ENCODE results near the gene CCDC117.
"Not testable (repeated sequence)": the region's sequence is repeated elsewhere in the genome, so short reads cannot be mapped to it uniquely, and the experiment has no call there.

CCDC117 gene

GRCh38 chr22:28820885-28821284 lies 48.4 kb downstream of the CCDC117 start:
- no peak for DNase-seq
- intact Hi-C loops (cut with DNase I): no loop called here

DNA sequence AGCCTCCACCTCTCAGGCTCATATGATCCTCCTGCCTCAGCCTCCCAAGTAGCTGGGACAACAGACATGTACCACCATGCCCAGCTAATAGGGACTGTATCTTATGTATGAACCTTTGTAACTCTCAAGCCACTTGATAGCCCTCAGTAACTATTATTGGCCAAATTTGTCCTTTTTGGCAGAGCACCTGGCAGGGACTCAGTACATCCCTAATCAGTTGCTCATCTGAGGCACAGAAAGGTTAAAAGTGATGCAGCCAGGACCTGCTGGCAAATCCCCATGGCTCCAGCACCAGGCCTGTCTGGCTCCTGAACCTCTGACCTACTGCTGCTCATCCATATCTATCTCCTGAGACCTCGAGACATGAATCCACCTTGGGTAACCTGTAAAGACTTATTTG lies 49.0 kb downstream of the CCDC117 start:
- intact Hi-C loops (cut with DNase I): no loop called here

DNA sequence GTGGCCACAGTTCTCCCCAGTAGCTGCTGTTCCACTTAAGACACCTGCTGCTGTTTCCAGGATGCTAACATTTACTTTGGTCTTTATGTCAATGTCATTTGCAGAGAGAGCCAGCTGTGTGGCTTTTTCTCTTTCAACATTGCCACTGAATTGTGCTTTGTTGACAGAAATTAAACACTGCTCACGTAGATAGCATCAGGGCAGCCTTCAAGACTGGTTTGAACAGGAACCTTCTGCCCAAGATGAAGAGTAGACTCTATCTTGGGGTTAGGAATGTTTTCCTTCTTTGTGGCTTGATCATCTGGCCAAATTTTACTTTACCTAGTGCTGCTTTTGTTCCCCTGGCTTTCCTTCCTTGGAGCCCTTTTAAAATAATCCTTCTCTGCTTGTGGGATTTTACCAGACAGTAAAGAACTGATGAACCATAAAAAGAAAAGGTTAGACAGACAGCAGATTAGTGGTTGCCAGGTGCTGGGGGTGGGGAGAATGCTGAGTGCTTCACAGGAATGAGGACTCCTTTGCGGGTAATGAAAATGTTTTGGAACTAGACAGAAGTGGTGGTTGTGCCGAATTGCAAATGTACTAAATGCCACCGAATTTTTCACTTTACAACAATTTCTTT lies 50.5 kb downstream of the CCDC117 start:
- peak in 2 of 42 donors; percentile 13 for DNase-seq
- intact Hi-C loops (cut with DNase I): no loop called here

More for the DNA sequence above, 49.0 kb downstream of the CCDC117 start:
- DNase-seq: no peak

GRCh38 chr22:28824455-28824854 lies 52.0 kb downstream of the CCDC117 start:
- DNase-seq; intact Hi-C loops (cut with DNase I): not testable (repeated sequence)

DNA sequence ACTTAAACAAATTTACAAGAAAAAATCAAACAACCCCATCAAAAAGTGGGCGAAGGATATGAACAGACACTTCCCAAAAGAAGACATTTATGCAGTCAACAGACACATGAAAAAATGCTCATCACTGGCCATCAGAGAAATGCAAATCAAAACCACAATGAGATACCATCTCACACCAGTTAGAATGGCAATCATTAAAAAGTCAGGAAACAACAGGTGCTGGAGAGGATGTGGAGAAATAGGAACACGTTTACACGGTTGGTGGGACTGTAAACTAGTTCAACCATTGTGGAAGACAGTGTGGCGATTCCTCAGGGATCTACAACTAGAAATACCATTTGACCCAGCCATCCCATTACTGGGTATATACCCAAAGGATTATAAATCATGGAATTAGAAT lies 53.9 kb downstream of the CCDC117 start:
- DNase-seq; intact Hi-C loops (cut with DNase I): not testable (repeated sequence)

- intact Hi-C loops (cut with DNase I): no loop called here
- no peak for DNase-seq
These were observed 54.4 kb downstream of the CCDC117 start for GRCh38 chr22:28826921-28827320.

GRCh38 chr22:28829358-28830181 lies 57.1 kb downstream of the CCDC117 start:
- intact Hi-C loops (cut with DNase I): loop anchor here (5.0 to 10.0 kb wide), 2 partner anchors 227 to 785 kb away; no protein-coding TSS in a partner anchor
- peak; percentile 46 to 92 (median 80) for DNase-seq

DNA sequence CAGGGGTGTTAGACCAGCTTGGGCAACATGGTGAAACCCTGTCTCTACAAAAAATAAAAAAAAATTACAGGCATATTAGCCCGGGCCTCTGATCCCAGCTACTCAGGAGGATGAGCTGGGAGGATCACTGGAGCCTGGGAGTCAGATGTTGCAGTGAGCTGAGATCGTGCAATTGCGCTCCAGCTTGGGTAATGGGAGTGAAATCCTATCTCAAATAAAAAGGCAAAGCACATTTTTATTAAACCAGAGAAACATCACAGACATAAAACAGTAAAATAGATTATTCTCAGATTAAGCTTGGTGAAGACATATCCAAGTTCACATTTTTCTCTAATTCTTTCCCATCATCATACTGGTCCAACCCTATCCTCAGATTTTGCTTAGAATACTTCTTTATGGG lies 57.9 kb downstream of the CCDC117 start:
- intact Hi-C loops (cut with DNase I): loop anchor here (5.0 to 10.0 kb wide), 2 partner anchors 228 to 786 kb away; no protein-coding TSS in a partner anchor
- DNase-seq: no peak

- intact Hi-C loops (cut with DNase I): loop anchor here (5.0 to 10.0 kb wide), 2 partner anchors 229 to 787 kb away; no protein-coding TSS in a partner anchor
- DNase-seq: no peak
These were observed 58.9 kb downstream of the CCDC117 start for GRCh38 chr22:28831140-28832072.

- intact Hi-C loops (cut with DNase I): loop anchor here (5.0 to 10.0 kb wide), 2 partner anchors 230 to 788 kb away; no protein-coding TSS in a partner anchor
- no peak for DNase-seq
These were observed 60.2 kb downstream of the CCDC117 start for GRCh38 chr22:28832731-28833130.

DNA sequence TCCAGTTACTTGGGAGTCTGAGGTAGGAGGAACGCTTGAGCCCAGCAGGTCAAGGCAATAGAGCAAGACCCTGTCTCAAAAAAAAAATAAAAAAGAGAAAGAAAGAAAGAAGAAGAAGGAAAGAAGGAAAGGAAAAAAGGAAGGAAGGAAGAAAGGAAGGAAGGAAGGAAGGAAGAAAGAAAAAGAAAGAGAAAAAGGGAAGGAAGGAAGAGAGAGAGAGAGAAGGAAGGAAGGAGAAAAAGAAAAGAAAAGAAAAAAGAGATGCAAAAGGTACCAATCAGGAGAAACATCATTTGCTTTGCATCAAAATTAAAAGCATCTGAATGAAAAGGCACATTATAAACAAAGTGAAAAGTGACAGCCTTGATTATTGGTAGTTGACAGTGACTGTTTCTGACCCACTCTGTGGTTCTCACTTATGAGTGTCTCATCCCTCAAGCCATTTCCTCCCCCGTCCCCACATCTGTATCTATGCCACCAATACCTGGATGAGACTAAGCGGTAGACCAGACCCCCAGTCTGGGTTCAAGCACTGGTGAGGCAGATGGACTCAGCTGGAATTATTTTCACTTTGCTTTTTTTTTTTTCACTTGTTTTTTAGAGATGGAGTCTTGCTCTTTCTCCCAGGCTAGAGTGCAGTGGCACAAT lies 60.9 kb downstream of the CCDC117 start:
- no peak for DNase-seq
- intact Hi-C loops (cut with DNase I): loop anchor here (5.0 to 10.0 kb wide), 2 partner anchors 231 to 789 kb away; no protein-coding TSS in a partner anchor

GRCh38 chr22:28835630-28836189 lies 63.2 kb downstream of the CCDC117 start:
- intact Hi-C loops (cut with DNase I): loop anchor here (10.0 kb wide), 1 partner anchor 791 kb away; no protein-coding TSS in a partner anchor
- DNase-seq: no peak

DNA sequence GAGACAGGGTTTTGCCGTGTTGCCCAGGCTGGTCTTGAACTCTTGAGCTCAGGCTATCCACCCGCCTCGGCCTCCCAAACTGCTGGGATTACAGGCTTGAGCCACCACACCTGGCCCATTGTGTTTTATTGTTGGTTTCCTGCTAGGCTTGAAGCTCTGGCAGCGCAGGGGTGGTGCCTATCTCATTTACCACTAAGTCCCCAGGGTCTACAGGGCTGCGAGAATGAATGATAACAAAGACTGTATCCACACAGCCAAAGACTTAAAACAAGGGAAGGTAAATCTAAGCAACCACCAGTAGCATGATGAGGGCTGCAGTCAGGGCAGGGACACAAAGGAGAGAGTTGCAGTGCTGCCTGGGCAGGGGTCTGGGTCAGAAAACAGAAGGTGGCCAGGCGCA lies 65.1 kb downstream of the CCDC117 start:
- intact Hi-C loops (cut with DNase I): loop anchor here (10.0 kb wide), 1 partner anchor 793 kb away; no protein-coding TSS in a partner anchor
- no peak for DNase-seq

Measured in head of caudate nucleus (tissue), 42 donors.